Activated T-helper 2 cell treated with anti-CD3 and anti-CD28 coated beads, Interferon-gamma antibody, Interleukin-2, Interleukin-4, amounts not matched to agents 10 μg/mL and 5 μg/mL and 100 μg/mL, durations not matched to agents 14 hours and 24 hours and 36 hours (primary cell): ENCODE data around the gene LSM2. TPM values are rescaled to one million over a fixed set of nuclear protein-coding genes. Genes with fewer than 3 reads are reported as not detected.

Experiments used
- DNase-seq: peaks from one replicate; pipeline ENCODE4 v3.0.0; 2021; ENCODE audit warnings: low spot score
- H3K27ac Mint-ChIP-seq: one replicate; pipeline ENCODE4 v1.8.0; 2021; ENCODE audit warnings: mixed read lengths
- H3K27me3 Mint-ChIP-seq: one replicate; pipeline ENCODE4 v1.8.0; 2021; ENCODE audit warnings: low read depth, mixed read lengths
- H3K36me3 Mint-ChIP-seq: one replicate; pipeline ENCODE4 v1.8.0; 2021; ENCODE audit warnings: low read depth, mixed read lengths
- H3K4me1 Mint-ChIP-seq: one replicate; pipeline ENCODE4 v1.8.0; 2021; ENCODE audit warnings: low read depth, mixed read lengths
- H3K4me3 Mint-ChIP-seq: one replicate; pipeline ENCODE4 v1.8.0; 2021; ENCODE audit warnings: low read depth, mild to moderate bottlenecking, moderate library complexity, mixed read lengths
- H3K9me3 Mint-ChIP-seq: one replicate; pipeline ENCODE4 v1.8.0; 2021; ENCODE audit warnings: mixed read lengths
- intact Hi-C: fragments of 100-400 bp; cut with micrococcal nuclease; formaldehyde crosslinking; loops from one replicate; pipeline ENCODE4 v1.15.1; 2023
- total RNA-seq: library from RNA; stranded (reverse); gene quantifications from 2 replicates; pipeline ENCODE4 v1.2.3, GENCODE V29; 2022

The LSM2 gene
- total RNA-seq, 1 donor from 2014 or later = 130 TPM

DNA sequence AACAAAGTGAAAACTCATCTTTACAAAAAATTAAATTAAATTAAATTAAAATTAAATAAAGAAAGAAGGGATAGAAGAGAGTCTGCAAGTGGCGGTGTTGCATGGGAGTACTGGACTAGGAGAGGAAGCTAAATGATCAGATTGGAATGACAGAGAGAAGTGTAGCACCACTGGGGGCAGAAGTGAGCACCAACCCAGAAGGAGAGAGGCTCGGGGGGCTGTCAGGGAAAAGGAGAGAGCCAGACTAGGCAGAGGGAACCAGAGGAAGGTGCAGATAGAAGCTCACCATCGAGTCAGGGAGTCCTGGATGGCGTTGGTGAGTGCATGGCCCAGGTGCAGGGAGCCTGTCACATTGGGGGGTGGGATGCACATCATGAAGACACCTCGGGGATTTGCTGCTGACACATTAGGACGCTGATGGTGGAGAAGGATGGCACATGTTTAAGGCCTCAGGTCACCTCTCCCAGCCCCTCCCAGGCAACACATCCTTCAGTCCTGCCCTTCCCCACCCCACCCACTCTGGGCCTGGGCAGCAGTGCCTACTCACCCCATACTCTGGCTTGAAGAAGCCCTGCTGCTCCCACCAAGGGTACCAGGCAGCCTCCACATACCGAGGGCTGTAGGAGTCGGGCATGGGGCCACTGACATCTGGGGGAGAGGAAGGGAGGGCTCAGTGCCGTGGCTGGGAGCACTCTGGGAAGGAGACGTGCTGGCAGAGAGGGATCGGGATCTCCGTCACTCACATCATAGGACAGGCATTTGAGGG lies 15.3 kb downstream of the LSM2 start:
- H3K27ac Mint-ChIP-seq = peak overlapping the region; percentile 62
- no peak for DNase-seq

GRCh38 chr6:31785475-31785874 lies 21.3 kb downstream of the LSM2 start:
- intact Hi-C loops = no loop called here
- Mint-ChIP-seq H3K36me3 (peaks cover 51% of the 10 kb centered on the region), H3K4me3 (no peak overlapping the region), H3K4me1 (peaks cover 3% of the 10 kb centered on the region), H3K27me3 (no peaks in the 10 kb centered on the region), H3K9me3 (no peaks in the 10 kb centered on the region), H3K27ac (no peak overlapping the region)
- DNase-seq = no peak

More for the DNA sequence above, 15.3 kb downstream of the LSM2 start:
- Mint-ChIP-seq H3K4me1 (peaks cover 21% of the 10 kb centered on the region), H3K27me3 (no peaks in the 10 kb centered on the region), H3K36me3 (peaks cover 49% of the 10 kb centered on the region), H3K4me3 (peak overlapping the region; percentile 17), H3K9me3 (no peaks in the 10 kb centered on the region)
- intact Hi-C loops = no loop called here

DNA sequence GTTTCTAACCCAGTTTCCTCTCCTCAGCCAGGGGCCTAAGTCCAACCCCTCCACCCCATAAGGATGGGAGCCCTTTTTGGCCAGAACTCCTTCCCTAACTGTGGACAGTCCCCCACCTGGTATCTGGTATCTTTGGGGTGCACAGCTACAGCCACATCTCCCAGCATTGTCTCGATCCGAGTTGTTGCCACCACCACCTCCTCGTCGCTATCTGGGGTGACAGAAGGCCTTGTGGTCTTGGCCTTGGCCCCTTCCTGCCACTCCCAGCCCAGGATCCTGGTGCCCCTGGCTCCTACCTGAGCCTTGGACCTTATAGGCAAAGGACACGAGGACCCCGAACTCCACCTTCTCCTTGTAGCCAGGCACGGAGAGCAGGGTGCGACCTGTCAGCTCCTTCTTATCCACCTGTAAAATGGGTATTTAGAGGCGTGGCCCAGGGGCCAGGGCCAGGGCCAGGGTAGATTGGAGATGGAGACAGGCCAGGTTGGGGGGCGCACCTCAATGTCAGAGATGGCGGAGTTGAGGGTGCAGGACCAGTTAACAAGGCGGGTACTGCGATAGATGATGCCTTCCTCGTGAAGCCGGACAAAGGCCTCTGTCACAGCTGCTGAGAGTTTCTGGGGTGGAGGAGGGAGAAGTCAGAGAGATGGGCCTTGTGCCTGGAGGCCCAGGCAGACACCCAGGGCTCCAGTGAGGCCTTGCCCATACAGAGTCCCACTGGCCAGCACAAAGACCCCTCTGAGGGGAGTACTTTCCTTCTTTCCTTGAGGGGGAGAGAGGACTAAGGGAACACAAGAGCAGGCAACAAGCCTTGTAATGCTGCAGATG lies 22.5 kb downstream of the LSM2 start:
- Mint-ChIP-seq H3K27me3 (no peaks in the 10 kb centered on the region), H3K4me3 (no peak overlapping the region), H3K36me3 (peaks cover 52% of the 10 kb centered on the region), H3K9me3 (no peaks in the 10 kb centered on the region), H3K4me1 (peaks cover 2% of the 10 kb centered on the region), H3K27ac (no peak overlapping the region)
- DNase-seq = no peak
- intact Hi-C loops = no loop called here

DNA sequence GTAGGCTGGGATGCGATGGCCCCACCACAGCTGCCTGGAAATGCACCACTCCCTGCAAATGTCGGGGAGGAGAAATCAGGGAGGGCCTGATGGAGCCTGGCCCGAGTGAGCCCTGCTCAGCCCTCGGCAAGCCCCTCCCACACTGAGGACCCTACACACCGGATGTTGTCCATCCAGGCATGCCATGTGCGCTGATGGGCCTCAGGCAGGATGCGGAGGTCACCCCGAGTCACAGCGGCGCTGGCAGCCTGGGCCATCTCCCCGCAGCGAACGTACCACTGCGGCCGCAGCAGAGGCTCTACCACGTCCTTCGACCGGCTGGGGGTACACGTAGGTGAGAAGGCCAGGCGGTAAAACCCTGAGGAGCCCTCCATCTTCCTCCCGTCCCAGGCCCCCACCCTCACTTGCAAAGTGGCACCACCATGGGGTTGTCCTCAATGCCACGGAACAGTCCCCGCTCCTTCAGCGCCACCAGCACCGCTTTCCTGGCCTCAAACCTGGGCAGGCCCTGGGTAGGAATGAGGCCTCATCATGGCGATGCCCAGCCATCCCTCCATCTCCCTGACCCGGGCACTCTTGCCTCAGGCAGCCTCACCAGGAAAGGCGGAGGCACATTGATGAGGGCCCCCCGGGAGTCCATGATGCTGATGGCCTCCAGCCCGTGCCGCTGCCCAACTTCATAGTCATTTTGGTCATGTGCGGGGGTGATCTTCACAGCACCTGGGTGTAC lies 24.5 kb downstream of the LSM2 start:
- Mint-ChIP-seq H3K4me1 (peaks cover 3% of the 10 kb centered on the region), H3K9me3 (no peaks in the 10 kb centered on the region), H3K27me3 (no peaks in the 10 kb centered on the region), H3K36me3 (peaks cover 60% of the 10 kb centered on the region), H3K27ac (no peak overlapping the region), H3K4me3 (no peak overlapping the region)
- DNase-seq = no peak
- intact Hi-C loops = no loop called here

GRCh38 chr6:31781244-31782125 lies 25.3 kb downstream of the LSM2 start:
- Mint-ChIP-seq H3K36me3 (peaks cover 59% of the 10 kb centered on the region), H3K27me3 (no peaks in the 10 kb centered on the region), H3K4me1 (peaks cover 8% of the 10 kb centered on the region), H3K27ac (no peak overlapping the region), H3K4me3 (no peak overlapping the region), H3K9me3 (no peaks in the 10 kb centered on the region)
- intact Hi-C loops = no loop called here
- no peak for DNase-seq

GRCh38 chr6:31780507-31781243 lies 26.1 kb downstream of the LSM2 start:
- Mint-ChIP-seq H3K9me3 (no peaks in the 10 kb centered on the region), H3K36me3 (peaks cover 55% of the 10 kb centered on the region), H3K4me1 (peaks cover 13% of the 10 kb centered on the region), H3K4me3 (no peak overlapping the region), H3K27ac (no peak overlapping the region), H3K27me3 (no peaks in the 10 kb centered on the region)
- DNase-seq = no peak
- intact Hi-C loops = no loop called here

DNA sequence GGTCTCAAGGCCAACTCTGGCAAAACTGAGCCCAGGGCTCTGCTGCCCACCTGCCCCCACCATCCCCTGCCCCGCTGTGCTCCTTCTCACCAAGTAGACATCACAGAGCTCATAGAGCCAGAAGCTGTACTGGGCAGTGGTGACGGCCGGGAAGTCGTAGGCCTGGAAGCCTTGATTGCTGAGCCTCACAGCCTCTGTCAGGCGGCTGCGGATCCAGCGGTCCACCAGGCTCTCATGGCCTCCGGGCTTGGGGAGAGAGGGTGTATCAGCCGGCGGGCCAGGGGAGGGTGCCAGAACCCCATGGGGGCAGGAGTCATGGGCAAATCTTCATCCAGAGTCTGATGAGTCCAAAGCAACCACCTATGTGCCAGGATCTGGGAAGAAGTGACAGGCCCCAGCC lies 26.9 kb downstream of the LSM2 start:
- intact Hi-C loops = no loop called here
- no peak overlapping the region for H3K4me3 Mint-ChIP-seq
- no peak for DNase-seq
- H3K27me3 Mint-ChIP-seq = no peaks in the 10 kb centered on the region
- H3K36me3 Mint-ChIP-seq = peaks cover 49% of the 10 kb centered on the region
- H3K4me1 Mint-ChIP-seq = peaks cover 19% of the 10 kb centered on the region
- H3K9me3 Mint-ChIP-seq = no peaks in the 10 kb centered on the region
- H3K27ac Mint-ChIP-seq = no peak overlapping the region

GRCh38 chr6:31778999-31779885 lies 27.5 kb downstream of the LSM2 start:
- Mint-ChIP-seq H3K9me3 (no peaks in the 10 kb centered on the region), H3K4me1 (peaks cover 19% of the 10 kb centered on the region), H3K4me3 (no peak overlapping the region), H3K27me3 (no peaks in the 10 kb centered on the region), H3K27ac (no peak overlapping the region), H3K36me3 (peaks cover 43% of the 10 kb centered on the region)
- DNase-seq = no peak
- intact Hi-C loops = no loop called here

DNA sequence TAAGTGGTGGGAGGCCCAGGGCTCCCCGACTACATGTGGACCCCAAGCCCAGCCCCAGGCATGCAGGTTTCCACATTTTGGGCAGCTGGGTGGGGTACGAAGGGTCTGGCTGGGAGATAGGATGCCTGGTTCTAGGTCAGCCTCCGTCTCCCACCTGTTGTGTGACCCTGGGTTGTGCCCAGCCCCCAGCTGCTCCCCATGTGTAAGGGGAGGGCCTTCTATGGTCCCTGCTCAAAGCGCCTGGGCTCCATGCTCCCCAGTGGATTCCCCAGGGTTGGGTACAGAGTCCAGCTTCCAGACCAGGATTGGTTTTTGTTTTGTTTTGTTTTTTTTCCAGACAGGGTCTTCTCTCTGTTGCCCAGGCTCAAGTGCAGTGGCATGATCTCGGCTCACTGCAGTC lies 28.6 kb downstream of the LSM2 start:
- peaks cover 19% of the 10 kb centered on the region for H3K4me1 Mint-ChIP-seq
- no peak for DNase-seq
- no peak overlapping the region for H3K27ac Mint-ChIP-seq
- peaks cover 38% of the 10 kb centered on the region for H3K36me3 Mint-ChIP-seq
- no peaks in the 10 kb centered on the region for H3K9me3 Mint-ChIP-seq
- intact Hi-C loops = no loop called here
- H3K4me3 Mint-ChIP-seq = no peak overlapping the region
- H3K27me3 Mint-ChIP-seq = no peaks in the 10 kb centered on the region

GRCh38 chr6:31777667-31778050 lies 29.1 kb downstream of the LSM2 start:
- peaks cover 33% of the 10 kb centered on the region for H3K36me3 Mint-ChIP-seq
- H3K4me1 Mint-ChIP-seq = peaks cover 23% of the 10 kb centered on the region
- no peaks in the 10 kb centered on the region for H3K27me3 Mint-ChIP-seq
- no peak for DNase-seq
- H3K4me3 Mint-ChIP-seq = peak overlapping the region; percentile 13
- no peaks in the 10 kb centered on the region for H3K9me3 Mint-ChIP-seq
- intact Hi-C loops = loop anchor here (2.0 kb wide), 1 partner anchor 39 kb away; no protein-coding TSS in a partner anchor
- peak overlapping the region; percentile 83 for H3K27ac Mint-ChIP-seq
